C1 segment of cervical spinal cord (tissue), 14 donors: Measurements from ENCODE around the gene GLP1R.

ENCODE experiments used
- DNase-seq, 14 donors: peaks; one replicate each; lab custom pipeline; 2025; lab: John Stamatoyannopoulos, UW

The GLP1R gene

DNA sequence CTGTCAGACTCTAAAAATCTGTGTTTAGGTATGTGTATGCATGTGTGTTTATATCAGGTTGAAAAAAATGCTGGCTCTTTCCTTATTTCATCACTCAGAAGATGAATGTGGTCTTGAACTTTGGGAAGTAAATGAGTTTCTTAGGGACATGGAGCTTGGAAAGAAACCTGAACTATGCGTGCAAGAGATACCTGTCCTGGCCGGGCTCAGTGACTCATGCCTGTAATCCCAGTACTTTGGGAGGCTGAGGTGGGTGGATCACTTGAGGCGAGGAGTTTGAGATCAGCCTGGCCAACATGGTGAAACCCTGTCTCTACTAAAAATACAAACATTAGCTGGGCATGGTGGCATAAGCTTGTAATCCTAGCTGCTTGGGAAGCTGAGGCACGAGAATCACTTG, 4.4 kb upstream of the GLP1R start:
- DNase-seq = no peak

DNA sequence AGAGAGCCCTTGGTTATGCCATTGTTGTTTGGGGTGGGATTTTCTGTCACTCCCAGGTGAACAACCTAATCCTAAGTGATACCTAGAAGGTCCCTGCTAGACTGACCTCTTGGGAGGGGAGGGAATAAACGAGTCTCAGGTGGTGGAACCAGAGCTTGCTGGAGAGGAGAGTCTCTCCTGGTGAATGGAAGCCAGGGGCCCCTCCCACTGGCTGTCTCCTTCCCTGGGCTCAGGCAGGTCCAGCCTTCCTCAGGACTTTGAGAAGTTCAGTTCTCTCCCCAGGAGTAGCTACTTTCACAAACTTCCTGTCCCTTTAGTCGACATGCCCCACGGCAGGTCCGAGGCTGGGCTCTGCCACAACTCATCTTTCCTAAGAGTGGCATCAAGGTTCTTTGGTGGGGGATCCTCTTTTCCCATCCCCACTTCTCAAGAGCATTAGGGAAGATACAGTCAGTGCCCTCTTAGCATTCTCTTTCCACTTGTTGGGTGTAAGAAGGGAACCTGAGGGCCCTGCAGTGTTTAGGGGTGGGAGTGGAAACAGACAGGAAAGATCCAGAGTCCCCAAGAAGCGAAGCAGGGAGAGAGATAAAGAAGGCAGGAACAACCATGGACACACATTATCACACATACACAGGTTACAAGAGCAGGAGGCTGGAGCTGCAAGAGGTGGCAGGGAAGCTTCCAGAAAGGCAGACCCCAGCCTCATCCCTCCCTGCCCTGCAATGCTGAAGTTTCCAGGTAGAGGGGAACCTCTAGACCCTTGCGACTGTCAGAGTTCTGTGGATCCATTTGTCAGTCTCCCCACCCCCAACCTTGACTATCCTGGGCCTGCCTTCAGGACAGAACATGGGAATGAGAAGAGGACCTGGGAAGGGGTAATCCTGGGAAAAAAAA, 900 bp upstream of the GLP1R start:
- DNase-seq = no peak

DNA sequence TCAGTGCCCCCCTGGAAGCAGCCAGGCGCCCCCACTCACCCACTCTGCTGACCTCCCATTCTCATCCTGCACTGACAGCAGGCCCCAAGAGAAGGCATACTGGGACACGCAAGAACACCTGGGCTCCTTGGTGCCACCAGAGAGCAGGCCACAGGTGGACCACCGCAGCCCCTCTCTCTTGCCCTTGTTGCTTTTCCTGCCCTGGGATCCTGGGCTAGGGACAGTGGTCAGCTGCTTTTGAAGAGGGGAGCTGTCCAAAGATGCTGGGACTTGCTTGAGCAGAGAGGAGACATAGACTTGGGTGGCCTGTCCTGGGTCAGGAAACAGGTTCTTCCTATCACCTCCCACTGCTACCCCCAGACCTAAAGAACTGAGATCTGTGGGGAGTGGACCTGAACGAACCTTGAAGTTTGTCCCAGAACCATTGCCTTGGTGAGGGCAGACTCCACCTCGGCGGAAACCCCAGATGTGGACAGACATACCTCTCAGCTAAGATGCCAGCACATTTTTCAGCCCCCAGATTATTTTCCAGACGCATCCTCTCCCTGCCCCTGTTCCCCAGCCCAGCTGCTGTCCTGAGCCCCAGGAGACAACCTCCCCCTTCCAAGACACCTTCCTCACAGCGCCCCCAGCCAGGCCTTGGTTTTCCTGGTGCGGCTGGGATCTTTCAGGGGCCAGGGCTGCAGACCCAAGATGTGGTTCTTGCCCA, 1.1 kb downstream of the GLP1R start:
- DNase-seq = no peak

DNA sequence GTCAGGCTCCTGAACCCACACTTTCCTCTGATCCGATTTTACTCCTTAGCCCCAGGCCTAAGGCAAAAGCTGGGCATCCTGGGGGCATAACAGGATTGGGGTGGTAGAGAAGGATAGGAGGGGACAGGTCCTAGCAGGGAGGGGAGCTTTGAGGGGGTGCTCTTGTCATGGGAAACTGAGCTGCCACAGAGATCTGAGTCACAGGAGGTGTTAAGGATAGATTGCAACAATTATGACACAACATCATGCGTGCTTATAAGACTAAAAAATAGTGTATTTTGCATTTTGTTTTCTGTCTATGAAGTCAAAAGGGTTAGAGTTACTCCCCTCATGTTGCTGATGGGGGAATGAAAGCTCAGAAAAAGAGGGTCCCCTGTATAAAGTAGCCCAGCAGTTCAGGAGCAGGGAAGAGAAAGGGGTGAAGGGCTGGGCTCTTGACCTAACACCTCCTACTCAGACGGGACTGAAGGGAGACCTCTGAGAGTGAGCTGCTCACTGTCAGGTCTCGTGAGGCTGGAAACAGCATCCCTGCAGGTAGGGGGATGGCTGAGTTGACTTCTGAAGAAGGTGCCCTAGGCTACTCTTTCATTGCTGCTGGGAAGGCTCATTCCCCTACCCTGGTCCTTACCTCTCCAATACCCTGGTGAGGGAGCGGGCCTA, 2.0 kb downstream of the GLP1R start:
- no peak for DNase-seq

DNA sequence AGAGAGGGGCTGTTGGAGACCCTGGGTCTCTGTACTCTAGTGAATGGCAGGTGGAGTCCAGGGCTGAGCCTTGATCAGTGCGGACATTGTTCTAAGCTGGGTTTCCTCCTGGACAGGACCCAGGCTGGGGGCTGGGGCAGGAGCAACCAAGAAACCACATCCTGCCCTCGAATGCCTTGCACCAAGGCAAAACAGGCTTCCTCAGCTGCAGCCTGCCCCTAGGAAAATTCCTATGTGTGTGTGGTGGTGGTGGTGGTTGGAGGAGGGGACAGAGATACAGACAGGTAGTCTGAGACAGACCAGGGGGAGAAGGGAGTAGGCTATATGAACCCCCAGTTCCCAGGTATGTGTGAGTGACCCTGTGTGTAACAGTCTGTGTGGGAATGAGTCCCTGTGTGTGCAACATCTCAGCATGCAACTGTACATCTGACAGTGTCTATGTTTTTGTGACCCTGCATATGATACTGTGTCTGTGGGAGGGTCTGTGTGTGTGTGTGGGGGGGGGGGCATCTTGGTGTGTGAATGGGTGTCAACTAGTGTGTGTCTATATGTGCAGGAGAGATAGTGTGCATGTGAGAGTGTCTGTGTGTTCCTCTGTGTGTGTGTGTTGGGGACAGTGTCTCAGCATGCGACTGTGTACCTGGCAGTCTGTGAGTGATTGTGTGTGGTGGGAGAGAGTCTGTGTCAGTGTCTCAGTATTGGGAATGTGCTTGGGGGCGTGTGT, 3.0 kb downstream of the GLP1R start:
- DNase-seq = no peak

DNA sequence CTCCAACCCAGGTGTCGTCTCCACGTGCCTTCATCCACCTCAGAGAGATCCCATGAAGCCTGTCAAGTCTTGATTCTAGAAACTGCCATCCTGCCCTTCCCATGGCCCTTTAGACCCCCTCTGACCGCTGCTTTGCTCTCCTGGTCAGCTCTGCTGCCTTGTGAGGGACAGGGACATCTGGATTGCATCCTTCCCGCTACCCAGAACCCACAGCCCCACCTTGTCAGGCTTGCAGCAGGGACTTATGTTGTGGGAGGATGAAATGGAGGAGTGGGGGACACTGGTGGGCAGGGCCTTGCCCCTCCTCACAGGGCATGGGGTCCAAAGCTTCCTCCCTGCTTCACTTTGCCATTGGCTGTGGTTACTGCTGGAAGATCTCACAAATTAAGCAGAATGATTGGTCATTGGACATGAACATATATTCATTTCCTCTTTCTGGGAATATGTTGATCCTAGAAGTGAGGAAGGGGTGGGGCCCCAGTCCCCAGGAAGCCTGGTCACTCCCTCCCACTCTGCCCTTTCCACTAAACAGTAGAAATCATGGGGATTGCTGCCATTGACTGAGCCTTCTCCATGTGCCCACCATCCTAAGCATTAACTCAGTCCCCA, 4.5 kb downstream of the GLP1R start:
- DNase-seq = no peak

DNA sequence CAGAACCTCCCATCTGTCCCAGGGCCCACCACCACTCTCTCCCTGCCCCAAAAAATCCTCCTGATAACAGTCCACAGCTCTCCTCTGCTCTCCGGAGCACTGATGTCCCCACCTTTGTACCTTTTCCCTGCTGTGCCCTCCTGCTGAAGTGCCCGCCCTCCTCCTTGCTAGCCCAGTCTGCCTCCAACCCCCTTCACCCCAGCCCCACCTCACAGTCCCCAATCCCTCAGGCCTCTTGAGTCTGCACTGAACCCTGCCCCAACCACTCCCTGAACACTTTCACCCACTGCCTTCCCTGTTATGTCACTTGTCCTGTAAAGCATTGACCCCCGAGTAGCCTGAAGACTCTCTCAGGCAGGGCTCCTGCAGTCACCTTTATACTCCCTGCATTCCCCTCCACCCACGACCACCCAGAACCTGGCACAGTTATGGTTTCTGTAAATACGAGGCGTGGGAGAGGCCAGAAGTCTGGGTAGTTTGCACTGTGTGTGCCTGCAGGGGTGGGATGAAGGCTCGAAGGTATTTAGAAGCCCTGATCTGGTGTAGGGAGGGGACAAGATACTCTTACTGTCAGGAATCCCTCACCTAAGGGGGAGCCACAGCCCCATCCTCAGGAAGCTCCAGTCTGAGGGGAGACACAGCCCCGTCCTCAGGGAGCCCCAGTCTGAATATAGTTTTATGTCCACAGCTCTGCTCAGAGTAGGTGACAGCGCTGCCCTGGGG, 5.4 kb downstream of the GLP1R start:
- no peak for DNase-seq

DNA sequence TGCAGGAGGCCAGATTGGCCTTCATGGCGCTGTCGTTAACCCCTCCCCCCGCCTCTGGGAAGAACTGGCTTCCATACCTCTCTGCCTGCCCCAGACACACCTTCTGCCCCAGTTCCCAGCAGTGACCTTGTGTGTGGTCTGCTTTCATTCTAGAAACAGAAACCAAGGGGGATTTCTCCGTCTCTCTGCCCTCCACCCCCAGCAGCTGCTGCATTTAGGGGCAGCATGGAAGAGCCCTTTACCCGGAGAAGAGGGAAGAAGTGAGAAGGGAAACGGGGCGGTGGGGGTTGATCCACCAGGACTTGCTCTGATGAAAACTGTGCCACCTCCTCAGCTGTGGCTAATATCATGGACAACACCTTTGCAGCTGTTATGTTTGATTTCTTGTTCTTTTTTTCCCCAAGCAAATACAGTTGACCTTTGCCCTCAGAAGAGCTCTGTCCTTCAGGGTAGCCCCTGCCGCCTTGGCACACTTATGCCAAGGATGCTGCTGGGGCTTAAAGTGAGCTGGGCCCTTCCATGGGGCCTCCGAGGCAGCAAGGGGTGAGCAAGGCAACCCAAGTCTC, 6.1 kb downstream of the GLP1R start:
- no peak for DNase-seq

DNA sequence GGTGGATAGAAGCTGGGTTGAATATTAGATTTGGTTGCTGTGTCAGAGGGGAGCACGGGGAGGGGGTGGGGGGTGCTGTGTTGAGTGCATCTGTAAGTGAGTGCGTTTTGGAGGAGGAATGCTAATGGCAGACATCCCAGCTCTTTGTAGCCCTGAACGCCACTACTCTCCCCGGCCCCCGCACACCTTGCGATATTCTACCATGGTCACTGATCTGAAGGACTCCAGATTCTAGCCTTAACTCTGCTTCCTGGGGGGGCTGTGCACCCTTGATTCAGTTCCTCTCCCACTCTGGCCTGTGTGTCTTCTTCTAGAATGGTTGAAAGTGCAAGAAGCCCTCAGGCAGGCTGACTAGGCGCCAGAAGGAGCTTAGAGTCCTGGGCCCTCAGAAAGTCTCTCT, 7.1 kb downstream of the GLP1R start:
- no peak for DNase-seq

DNA sequence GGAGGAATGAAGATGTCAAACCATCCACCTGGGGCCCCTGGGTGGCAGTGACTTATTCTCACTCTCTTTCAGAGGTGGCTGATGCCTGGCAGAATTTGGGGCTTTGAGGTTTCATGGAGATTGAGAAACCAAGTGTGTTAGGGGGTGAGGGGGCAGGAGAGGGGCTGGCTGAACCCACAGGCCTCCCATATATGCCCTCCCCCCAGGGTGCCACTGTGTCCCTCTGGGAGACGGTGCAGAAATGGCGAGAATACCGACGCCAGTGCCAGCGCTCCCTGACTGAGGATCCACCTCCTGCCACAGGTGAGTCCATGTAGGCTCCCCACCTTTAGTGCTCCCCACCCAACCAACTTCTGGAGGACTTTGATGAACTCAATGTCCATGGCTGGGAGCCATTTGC, 7.6 kb downstream of the GLP1R start:
- DNase-seq = no peak

DNA sequence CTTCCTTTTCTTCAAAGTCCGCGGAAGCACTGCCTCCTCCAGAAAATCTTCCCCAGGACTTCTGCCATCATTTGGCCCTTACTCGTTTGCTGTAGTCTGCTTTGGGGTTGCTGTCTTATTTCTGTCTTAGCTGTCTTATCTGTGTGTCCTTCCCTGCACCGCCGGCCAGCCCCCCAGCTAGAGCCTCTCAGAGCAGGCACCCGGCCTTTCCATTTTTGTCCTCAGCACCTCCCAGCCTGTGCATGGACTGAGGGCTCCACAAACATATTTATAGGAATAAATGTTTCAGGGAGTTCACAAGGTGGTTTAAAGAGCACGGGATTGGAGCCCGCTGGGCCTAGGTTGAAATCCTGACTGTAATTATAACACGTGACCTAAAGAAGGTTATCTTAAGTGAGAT, 8.1 kb downstream of the GLP1R start:
- no peak for DNase-seq

DNA sequence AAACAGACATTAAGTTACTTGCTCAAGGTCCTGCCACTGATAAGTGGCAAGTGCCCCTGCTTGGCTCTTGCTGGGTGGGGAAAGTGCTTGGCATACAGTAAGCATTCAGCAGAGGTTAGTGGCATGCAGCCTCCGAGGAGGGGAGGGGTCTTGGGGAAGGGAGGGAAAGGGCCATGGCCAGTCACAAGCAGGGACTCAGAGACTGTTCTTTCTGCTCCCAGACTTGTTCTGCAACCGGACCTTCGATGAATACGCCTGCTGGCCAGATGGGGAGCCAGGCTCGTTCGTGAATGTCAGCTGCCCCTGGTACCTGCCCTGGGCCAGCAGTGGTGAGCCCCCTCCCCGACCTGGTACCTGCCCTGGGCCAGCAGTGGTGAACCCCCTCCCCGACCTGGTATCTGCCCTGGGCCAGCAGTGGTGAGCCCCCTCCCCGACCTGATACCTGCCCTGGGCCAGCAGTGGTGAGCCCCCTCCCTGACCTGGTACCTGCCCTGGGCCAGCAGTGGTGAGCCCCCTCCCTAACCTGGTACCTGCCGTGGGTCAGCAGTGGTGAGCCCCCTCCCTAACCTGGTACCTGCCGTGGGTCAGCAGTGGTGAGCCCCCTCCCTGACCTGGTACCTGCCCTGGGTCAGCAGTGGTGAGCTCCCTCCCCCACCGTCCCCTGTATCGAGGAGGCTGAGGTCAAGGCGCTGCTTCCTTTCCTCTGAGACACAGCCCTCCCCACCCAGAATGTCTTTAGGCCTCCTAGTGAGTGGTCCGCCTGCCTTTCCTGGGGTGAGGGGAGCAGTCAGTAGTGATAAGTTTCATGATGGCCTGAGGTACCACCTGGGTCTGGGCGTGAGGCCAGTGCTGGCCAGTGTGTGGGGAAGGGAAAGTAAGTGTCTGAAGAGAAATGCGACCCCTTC, 8.9 kb downstream of the GLP1R start:
- no peak for DNase-seq

DNA sequence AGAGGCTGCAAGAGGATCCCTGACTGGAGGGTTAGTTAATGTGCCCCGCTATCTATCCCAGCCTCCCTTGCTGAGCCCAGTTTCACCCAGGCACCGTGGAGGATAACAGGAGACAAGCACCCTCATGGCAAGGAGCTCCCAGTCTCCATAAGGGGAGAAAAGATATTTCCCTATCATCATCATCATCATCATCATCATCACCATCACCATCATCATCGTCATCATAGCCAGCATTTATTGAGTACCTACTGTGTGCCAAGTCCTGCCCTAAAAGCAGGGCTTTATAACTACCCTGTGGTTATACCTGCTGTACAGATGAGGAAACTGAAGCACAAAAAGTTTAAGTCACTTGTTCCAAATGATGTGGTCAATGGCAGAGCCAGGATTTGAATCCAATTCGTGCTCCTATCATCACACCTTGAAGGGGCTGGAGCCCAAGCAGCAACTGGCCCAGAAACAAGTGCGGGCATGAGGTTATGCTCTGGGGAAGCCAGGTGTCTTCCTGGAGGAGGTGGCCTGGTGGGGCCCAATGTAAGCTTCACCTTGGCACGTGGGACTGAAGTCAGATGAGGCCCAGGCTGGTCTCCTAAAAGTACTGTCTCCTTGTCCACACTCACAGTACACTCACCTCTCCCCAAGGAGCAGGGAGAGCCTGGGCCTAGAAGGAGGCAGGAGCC, 10.0 kb downstream of the GLP1R start:
- no peak for DNase-seq

DNA sequence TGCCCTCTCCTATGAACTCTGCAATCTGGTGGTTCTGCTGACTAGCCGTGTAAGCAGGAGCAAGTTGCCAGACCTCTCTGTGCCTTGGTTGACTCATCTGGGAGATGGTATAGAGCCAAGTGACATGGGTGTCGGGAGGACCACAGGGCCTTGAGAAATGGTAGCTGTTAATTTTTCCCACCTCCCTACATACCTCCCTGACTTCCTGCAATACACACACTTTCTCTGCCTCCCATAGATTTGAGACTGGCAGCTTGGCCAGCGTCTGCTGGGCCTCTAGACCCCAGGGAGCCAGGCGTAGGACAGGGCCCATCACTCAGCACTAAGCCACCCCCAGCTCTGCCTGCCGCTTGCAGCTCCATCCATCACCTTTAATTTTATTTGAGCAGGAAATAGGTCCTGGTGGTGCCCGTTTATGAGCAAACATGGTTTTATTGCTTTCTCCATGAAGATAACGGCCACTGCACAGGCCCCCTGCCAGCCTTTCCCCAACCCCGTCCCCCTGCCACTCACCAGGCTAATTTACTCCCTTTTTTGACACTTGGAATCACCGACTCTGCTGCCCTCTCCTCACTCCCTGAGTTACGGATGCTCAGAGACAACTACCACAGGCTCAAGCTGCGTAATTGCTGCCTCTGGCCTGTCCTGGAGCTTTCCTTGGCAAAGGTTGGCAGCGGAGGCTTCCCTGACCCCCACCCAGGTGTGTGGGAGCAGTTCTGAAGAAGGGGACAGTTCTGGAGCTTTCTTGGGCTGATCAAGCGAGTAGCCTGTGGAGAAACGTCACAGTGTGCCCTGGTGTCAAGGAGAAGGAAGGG, 11.1 kb downstream of the GLP1R start:
- no peak for DNase-seq

DNA sequence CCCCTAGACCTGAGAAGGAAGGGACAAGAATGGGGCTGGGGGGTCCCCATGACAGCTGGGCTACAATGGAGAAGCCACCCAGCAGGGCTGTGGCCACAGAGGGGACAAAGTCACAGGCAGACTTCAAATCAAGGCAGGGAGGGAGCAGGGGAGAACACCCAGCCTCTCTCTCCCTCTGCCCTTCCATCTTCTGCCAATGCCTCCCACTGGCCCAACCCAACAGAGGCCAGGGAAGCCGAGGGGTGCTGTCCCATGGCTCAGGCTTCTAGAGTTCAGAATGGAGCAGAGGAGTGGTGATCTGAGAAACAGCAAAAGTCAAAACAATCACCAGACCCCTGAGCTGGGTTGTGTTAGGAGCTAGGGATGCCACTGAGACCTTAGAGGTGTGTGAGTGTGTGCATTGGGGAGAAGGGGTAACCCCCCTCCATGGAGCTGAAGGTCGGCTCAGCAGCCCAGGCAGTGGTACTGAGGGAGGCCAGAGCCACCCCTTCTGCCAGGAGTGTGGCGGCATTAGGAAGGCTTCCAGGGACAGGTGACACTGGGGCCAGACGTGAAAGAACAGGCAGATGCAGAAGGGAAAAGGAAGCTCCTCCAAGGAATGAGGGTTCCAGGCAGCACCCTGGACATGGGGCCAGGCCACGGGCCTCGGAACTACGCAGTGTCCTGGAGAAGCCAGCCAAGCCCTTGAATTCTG, 12.0 kb downstream of the GLP1R start:
- no peak for DNase-seq

DNA sequence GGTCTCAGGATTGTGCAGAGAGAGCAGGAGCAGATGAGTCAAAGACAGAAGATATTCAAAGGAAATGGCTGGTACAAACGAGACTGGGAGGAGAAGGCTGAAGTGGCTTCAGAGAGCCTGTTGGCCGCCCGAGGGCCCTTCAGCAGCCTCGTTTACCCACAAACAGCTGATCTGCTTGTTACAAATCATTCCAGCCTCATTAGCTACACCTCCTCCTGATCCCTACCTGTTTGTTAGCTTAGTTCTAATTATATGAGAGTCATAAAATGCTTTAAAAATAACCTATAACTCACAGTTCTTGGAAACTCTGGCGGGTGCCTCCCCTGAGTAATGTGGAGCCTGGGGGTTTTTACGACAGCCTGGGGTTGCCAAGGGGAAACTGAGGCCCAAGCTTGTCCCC, 12.6 kb downstream of the GLP1R start:
- DNase-seq = no peak

DNA sequence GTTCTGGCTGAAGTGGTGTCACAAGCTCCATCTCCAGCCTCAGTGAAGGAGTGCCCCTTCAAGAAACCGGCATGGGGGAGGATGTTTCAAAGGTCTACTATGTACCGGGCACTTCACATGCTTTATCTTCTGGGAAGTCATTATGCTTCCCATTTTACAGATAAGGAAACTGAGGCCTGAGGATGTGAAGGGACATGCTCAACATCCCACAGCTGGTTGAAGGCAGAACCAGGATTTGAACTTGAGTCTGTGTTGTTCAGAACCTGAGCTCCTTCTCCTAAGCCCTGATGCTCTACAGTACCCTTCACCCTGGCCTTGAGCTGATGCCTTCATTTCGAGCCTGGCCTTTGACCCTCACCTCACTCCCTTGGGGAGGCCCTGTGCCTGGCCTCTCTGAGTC, 13.0 kb downstream of the GLP1R start:
- no peak for DNase-seq
